Natural killer cell treated with Interleukin-12 subunit alpha and Interleukin-12 subunit beta and Interleukin-15 and Interleukin-18, amount 100 ng/mL, for 72 hours (primary cell): ENCODE results near the gene FHIT. TPM values are rescaled to one million over a fixed set of nuclear protein-coding genes. Genes with fewer than 3 reads are reported as not detected.
A peak's percentile ranks its signal among the peaks of the same experiment; 100 is the strongest.

Experiments used
- ATAC-seq, 2 donors: fragments of 150-1000 bp; cut with Tn5 transposase in 1 of 2; sonication (Bioruptor Pico), chemical (Tn5 transposase) in 1 of 2; 2 replicates each; pipeline ENCODE4 v1.10.0; 2021
- DNase-seq: peaks from one replicate; pipeline ENCODE4 v3.0.0; 2022; ENCODE audit warnings: low spot score
- H3K27ac Mint-ChIP-seq, 2 donors: 1 replicate in 1 of 2; 2 replicates in 1 of 2; pipeline ENCODE4 v1.8.0; 2022; ENCODE audit warnings: mixed read lengths in 2 of 2, mild to moderate bottlenecking in 1 of 2, moderate library complexity in 1 of 2
- H3K27me3 Mint-ChIP-seq, 2 donors: 1 replicate in 1 of 2; 2 replicates in 1 of 2; pipeline ENCODE4 v1.8.0; 2022; ENCODE audit warnings: mixed read lengths in 2 of 2
- H3K36me3 Mint-ChIP-seq: one replicate; pipeline ENCODE4 v1.8.0; 2022; ENCODE audit warnings: mixed read lengths
- H3K4me1 Mint-ChIP-seq, 2 donors: 1 replicate in 1 of 2; 2 replicates in 1 of 2; pipeline ENCODE4 v1.8.0; 2022; ENCODE audit warnings: low read depth in 2 of 2, mixed read lengths in 2 of 2, mild to moderate bottlenecking in 1 of 2
- H3K4me3 Mint-ChIP-seq: one replicate; pipeline ENCODE4 v1.8.0; 2022; ENCODE audit warnings: mixed read lengths
- H3K9me3 Mint-ChIP-seq: 2 replicates; pipeline ENCODE4 v1.8.0; 2022; ENCODE audit warnings: mixed read lengths
- total RNA-seq, 2 donors: library from RNA; stranded (reverse); gene quantifications; one replicate each; pipeline ENCODE4 v1.2.3, GENCODE V29; 2022

FHIT gene
- total RNA-seq, 2 donors from 2014 or later: 2.4 to 3.0 TPM

DNA sequence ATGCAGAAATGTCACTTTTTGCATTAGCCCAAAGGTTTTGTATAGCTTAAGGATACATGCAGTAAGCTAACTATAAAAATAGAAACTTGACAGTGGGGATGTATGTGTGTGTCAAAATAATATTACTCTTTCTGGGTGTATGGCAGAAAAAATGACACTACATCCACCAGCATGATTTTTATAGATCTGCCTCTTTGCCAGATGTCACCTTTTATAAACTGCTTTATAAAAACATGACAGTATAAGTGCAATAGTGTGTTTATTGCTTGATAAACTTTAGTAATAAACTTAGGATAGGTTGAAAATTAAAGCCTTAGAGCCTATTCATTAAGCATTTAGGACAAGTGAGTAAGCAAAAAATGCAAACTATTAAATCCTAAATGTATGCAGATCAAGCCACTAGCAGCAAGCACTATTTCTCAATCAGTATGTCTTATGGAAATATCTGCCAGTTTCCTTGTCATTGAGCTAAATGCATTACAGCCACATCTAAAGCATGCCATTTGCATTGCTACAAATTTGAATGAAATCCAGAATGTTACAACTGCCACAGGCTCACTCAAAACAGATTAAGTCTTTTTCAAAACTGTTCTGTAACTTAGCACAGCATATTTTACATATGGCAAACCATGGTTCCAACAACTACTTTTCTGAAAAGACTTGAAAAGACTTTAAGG is 935.0 kb downstream of the FHIT start:
- no peak overlapping the region for H3K27ac Mint-ChIP-seq
- no peaks in the 10 kb centered on the region for H3K36me3 Mint-ChIP-seq
- no peaks in the 10 kb centered on the region for H3K27me3 Mint-ChIP-seq
- H3K4me1 Mint-ChIP-seq: peaks cover 0 to 3% of the 10 kb centered on the region in 2 donors
- DNase-seq: no peak
- ATAC-seq: no peak
- no peaks in the 10 kb centered on the region for H3K9me3 Mint-ChIP-seq
- no peak overlapping the region for H3K4me3 Mint-ChIP-seq

DNA sequence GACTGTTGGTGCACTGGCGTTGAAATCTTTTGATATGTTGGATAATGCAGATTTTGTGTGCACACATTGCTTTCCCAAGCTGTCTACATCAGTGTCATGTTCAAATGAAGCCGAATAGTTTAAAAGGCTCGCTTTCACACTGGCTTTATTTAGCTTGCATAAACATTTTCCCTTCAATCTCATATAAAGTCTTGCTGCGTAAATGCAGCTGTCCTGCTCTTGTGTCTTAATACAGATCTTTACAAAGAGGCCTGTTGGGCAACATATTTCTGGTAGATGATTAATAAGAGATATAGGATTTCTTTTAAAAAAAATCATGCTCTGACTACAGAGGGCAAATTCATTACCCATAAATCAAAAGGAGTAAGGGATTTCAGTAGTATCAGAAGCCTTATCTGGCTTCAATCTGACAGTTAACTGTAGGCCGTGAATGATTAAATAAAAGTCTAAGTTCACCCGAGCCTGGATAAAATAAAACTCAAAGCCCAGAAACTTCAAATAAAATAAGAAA is 937.2 kb downstream of the FHIT start:
- DNase-seq: no peak
- Mint-ChIP-seq H3K9me3 (no peaks in the 10 kb centered on the region), H3K4me1 (peaks cover 0 to 3% of the 10 kb centered on the region in 2 donors), H3K27me3 (no peaks in the 10 kb centered on the region), H3K4me3 (no peak overlapping the region), H3K27ac (no peak overlapping the region), H3K36me3 (no peaks in the 10 kb centered on the region)
- ATAC-seq: no peak

DNA sequence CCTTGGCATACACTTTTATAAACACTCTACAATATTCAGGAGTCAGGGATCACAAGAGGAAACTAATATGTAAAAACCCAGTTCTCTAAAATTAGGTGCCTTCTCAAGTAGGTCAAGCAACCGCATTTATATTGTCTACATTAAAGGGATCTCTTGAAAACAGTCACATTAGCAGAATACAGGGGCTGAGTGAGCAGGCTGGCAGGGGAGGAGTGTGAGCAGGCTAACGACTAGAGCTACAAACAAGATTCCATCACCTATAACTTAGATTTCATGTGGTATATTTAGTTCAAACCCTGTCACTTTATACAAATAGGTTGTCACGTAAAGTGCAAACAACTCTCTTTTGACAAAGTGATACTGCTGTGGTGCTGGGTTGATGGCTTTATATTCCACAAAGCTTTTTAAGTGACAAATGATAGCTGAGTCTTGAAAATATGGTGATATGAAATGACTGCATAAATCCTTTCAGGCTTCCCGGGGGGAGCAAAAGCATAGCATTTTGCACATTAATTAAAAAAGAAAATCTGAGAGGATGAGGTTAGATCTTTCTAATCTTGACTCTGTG is 937.9 kb downstream of the FHIT start:
- H3K27me3 Mint-ChIP-seq: no peaks in the 10 kb centered on the region
- no peaks in the 10 kb centered on the region for H3K36me3 Mint-ChIP-seq
- no peak overlapping the region for H3K4me3 Mint-ChIP-seq
- DNase-seq (no peak), ATAC-seq (no peak)
- H3K4me1 Mint-ChIP-seq: no peaks in the 10 kb centered on the region
- H3K27ac Mint-ChIP-seq: no peak overlapping the region
- no peaks in the 10 kb centered on the region for H3K9me3 Mint-ChIP-seq

DNA sequence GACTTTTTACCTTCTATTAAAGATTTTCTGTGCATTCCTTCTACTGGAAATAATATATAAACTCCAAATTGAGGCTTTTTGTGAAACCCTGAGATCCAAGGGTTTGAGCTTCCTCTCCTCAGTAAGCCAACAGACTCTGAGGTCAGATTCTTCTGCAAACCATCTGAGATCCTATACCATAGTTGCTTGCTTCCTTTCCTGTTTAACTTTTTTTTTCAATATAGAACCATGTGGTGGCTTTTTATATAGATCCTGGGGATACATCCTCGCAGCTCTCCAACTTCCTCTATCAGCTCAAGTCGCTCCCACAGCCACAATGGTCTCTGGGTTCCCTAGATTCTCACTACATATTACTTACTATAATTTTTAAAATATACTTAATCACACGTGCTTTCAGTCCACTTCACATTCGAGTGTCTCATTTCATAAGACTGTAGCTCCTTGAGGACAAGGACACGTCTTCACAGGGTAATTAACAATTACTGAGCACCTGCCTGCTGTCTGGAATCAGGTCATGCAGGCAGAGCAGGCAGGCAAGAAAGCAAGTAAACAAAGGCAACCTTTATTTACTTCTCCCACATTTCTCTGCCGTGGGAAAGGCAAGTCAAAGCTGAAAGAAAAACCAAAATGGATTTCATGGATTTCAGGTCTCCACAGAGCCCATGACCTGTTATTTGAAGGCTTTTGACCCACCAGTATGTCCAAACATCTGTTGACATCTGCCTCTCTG is 941.5 kb downstream of the FHIT start:
- Mint-ChIP-seq H3K27ac (no peak overlapping the region), H3K9me3 (no peaks in the 10 kb centered on the region), H3K27me3 (no peaks in the 10 kb centered on the region), H3K4me3 (no peak overlapping the region), H3K36me3 (no peaks in the 10 kb centered on the region), H3K4me1 (no peaks in the 10 kb centered on the region)
- DNase-seq: no peak
- ATAC-seq: no peak

DNA sequence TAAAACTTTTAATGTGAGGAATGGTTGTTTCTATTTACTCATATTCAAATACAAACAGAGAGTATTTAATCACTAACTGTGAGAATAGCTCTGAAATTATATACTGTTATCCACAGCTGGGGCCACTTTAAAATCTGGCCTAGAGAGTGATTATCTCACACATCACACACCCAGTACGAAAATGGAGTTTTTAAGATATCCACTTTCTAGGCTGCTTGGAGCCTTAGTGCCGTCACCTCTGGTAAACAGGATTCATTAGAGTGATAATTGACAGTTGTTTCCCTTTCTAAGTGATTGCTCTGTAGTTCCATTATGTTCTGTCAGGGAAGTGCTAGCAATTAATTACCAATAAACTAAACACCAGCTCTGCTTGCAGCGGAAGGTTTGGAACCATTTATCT is 942.4 kb downstream of the FHIT start:
- Mint-ChIP-seq H3K4me1 (no peaks in the 10 kb centered on the region), H3K36me3 (no peaks in the 10 kb centered on the region), H3K27me3 (no peaks in the 10 kb centered on the region), H3K27ac (no peak overlapping the region), H3K9me3 (no peaks in the 10 kb centered on the region), H3K4me3 (no peak overlapping the region)
- ATAC-seq: no peak
- no peak for DNase-seq

DNA sequence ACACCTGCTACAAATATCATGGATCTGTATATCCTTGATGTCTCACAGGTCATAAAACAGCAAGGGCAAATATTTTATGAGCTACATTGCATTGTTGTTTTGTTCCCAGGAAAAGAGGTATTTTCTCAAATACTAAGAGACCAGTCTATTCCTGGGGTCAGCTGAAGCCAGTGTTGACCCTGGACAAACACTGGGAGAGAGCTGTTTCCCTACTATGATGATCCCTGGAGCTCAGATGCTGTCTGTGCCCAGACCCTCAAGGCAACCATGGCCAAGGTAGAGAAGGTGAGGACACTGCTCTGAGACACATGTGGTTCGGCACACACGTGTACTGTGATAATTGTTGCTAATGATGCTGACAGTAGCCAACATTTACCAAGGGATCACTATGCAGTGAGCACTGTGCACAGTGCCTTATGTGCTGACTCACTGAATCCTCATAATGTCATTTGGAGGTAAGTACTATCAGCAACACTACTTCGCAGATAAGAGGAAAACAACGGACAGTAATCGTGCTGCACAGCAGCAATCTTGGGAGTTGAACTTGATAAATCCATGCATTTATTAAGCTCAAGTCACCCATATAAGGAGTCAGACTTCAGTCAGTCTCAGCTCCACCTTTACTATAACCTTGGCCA is 943.6 kb downstream of the FHIT start:
- DNase-seq: no peak
- Mint-ChIP-seq H3K27ac (no peak overlapping the region), H3K4me1 (no peaks in the 10 kb centered on the region), H3K4me3 (no peak overlapping the region), H3K9me3 (no peaks in the 10 kb centered on the region), H3K36me3 (no peaks in the 10 kb centered on the region), H3K27me3 (peaks cover 0 to under 1% of the 10 kb centered on the region in 2 donors)
- ATAC-seq: no peak

DNA sequence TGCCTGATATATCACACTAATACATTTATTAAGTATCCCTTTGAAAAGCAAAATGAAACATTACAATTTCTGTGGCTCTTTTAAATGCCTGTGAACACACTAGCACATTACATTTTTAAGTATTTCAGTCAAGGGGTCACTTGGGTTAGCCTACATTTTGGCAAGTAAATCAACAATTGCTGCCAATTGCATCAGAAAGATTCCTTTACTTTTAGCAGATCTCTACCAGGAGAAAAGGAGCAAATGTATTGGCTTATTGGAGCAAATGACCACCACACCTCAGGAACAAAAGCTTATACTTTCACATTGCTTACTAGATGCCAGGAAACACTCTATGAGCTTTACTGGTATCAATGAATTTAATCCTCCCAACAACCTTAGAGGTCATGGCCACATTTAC is 947.1 kb downstream of the FHIT start:
- DNase-seq (no peak), ATAC-seq (no peak)
- no peaks in the 10 kb centered on the region for H3K9me3 Mint-ChIP-seq
- no peaks in the 10 kb centered on the region for H3K4me1 Mint-ChIP-seq
- H3K27ac Mint-ChIP-seq: no peak overlapping the region
- no peaks in the 10 kb centered on the region for H3K36me3 Mint-ChIP-seq
- H3K27me3 Mint-ChIP-seq: peaks cover 0 to 2% of the 10 kb centered on the region in 2 donors
- H3K4me3 Mint-ChIP-seq: no peak overlapping the region

DNA sequence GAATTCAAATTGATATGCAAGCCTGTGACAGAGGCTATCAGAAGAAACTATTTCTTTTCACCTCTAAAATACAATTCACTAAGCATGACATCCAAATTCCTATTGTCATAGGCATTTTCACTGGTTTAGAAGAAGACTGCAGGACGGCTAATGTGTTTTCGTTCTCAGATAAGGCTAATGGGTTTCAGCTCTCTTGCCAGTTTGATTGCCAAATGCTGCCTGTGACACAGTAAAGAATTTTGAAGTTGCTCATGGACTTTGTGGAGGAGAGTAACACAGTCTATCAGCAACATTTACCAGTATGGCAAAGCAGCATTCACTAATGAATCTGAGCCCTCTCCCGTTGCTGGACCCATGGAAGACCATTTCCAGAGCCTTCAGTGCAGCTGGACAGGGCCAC is 948.1 kb downstream of the FHIT start:
- Mint-ChIP-seq H3K4me3 (no peak overlapping the region), H3K36me3 (no peaks in the 10 kb centered on the region), H3K27me3 (peaks cover 0 to 2% of the 10 kb centered on the region in 2 donors), H3K4me1 (no peaks in the 10 kb centered on the region), H3K27ac (no peak overlapping the region), H3K9me3 (no peaks in the 10 kb centered on the region)
- no peak for ATAC-seq
- no peak for DNase-seq

DNA sequence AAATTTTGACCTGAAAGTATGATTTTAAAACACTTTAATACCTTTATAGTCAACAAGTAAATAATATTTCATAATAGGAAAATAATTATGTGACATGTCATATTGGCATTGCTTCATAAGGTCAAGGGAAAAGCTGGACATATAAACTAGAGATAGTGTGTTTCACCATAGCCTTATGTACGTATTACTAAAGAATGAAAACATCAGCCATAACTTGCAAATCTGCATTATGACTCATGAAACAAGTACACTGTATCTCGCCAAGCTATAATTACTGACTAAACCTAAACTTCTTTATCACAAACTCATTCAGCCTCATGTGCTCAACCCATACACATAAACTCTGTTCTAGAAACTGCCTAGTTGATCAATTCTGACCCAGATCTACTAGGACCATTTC is 950.1 kb downstream of the FHIT start:
- Mint-ChIP-seq H3K27ac (no peak overlapping the region), H3K9me3 (no peaks in the 10 kb centered on the region), H3K4me1 (no peaks in the 10 kb centered on the region), H3K27me3 (peaks cover 0 to 2% of the 10 kb centered on the region in 2 donors), H3K36me3 (no peaks in the 10 kb centered on the region), H3K4me3 (no peak overlapping the region)
- DNase-seq (no peak), ATAC-seq (no peak)

DNA sequence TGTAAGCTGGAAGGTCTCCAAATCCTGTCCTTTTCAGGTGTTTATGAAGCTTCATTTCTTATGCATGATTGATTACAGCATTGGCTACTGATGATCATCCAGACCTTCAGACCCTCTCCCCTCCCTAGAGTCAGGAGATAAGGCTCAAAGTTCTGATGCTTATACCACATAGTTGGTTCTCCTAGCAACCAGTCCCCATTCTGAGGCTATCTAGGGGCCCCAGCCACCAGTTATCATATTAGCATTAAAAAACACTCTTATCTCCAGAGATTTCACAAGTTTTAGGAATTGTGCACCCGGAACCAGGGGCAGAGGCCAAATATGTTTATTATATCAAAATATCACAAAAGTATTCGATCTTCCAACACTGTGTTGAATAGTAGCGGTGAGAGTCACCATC is 953.1 kb downstream of the FHIT start:
- H3K4me3 Mint-ChIP-seq: no peak overlapping the region
- no peak for ATAC-seq
- peaks cover 0 to 2% of the 10 kb centered on the region in 2 donors for H3K27me3 Mint-ChIP-seq
- no peaks in the 10 kb centered on the region for H3K9me3 Mint-ChIP-seq
- DNase-seq: no peak
- H3K36me3 Mint-ChIP-seq: no peaks in the 10 kb centered on the region
- H3K4me1 Mint-ChIP-seq: peaks cover 0 to 3% of the 10 kb centered on the region in 2 donors
- no peak overlapping the region for H3K27ac Mint-ChIP-seq

DNA sequence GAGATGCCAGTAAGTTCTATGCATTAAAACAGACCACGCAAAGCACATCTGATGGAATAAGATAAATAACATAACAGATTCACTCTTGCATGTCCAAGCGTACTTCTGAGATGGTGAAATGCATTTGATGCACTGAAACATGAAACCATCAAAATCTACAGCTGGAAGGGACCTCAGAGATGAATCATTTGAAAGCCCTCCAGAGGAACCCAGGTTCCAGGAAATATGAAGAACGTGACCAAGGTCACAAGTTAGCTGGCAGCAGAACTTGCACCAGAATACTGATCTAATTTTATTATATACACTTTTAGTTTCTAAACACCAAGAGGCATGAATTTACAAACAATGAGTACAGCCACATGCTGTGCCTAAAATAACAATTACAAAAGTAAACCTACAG is 957.1 kb downstream of the FHIT start:
- H3K36me3 Mint-ChIP-seq: no peaks in the 10 kb centered on the region
- no peaks in the 10 kb centered on the region for H3K27me3 Mint-ChIP-seq
- H3K4me3 Mint-ChIP-seq: no peak overlapping the region
- ATAC-seq (no peak), DNase-seq (no peak)
- no peak overlapping the region for H3K27ac Mint-ChIP-seq
- peaks cover 5 to 14% of the 10 kb centered on the region in 2 donors for H3K4me1 Mint-ChIP-seq
- H3K9me3 Mint-ChIP-seq: peaks cover 5% of the 10 kb centered on the region

DNA sequence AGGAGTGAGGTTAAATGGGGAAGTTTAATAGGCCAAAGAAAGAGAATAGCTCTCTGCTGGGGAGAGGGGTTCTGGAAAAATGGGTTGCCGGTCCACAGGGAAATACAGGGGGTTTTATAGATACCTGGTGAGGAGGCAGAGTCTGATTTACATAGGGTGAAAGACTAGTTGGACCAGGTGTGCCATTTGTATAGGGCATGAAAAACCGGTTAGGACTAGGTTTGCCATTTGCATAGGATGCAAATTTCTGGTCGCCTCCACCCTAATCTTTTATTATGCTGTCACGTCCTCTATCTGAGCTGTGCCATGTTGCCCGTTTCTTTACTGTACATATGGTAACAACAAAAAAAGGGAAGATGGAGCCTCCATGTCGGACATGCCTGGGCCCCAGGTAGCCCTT is 960.1 kb downstream of the FHIT start:
- H3K9me3 Mint-ChIP-seq: peaks cover 5% of the 10 kb centered on the region
- no peak for ATAC-seq
- peak overlapping the region in 1 of 2 donors; percentile 9 for H3K27ac Mint-ChIP-seq

DNA sequence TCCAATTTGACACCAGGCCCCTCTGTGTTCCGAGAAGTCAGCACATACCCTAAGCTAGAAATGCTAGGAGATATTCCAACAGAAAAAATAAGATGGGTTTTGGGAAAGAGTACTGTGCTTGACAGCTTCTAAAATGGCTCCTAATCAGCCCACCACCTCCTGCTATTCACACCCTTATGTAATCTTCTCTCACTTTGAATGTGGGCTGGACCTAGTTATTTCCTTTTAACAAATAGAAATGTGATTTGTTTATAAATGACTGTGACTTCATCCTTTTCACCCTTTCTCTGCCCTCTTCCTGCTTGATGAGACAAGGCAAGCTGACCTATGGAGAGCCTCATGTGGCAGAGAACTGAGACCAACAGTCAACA is 961.1 kb downstream of the FHIT start:
- no peaks in the 10 kb centered on the region for H3K27me3 Mint-ChIP-seq
- DNase-seq (no peak), ATAC-seq (peak in 1 of 2 donors; percentile 57)
- H3K27ac Mint-ChIP-seq: peak overlapping the region in 1 of 2 donors; percentile 9
- H3K4me1 Mint-ChIP-seq: peaks cover 5 to 14% of the 10 kb centered on the region in 2 donors
- H3K9me3 Mint-ChIP-seq: peaks cover 5% of the 10 kb centered on the region
- no peaks in the 10 kb centered on the region for H3K36me3 Mint-ChIP-seq
- no peak overlapping the region for H3K4me3 Mint-ChIP-seq

More for the DNA sequence above, 960.1 kb downstream of the FHIT start:
- Mint-ChIP-seq H3K4me3 (no peak overlapping the region), H3K27me3 (no peaks in the 10 kb centered on the region), H3K4me1 (peaks cover 5 to 14% of the 10 kb centered on the region in 2 donors), H3K36me3 (no peaks in the 10 kb centered on the region)
- DNase-seq: no peak
